NB4 (cell line): ENCODE data around the gene SLC25A31.

ENCODE experiments used
- DNase-seq: peaks from one replicate; pipeline ENCODE4 v3.0.0; 2010; ENCODE audit warnings: low read depth
- H3K4me3 ChIP-seq: one replicate; pipeline ENCODE4 v1.5.1; 2011; ENCODE audit warnings: mild to moderate bottlenecking, low read depth, low read length, moderate library complexity
- MAX ChIP-seq: IDR thresholded peaks from 2 replicates; pipeline ENCODE4 v1.6.1; 2011; ENCODE audit warnings: low read depth, low read length
- MYC ChIP-seq: IDR thresholded peaks from 2 replicates; pipeline ENCODE4 v1.6.1; 2011; ENCODE audit warnings: low read depth, low read length
- POLR2A ChIP-seq: IDR thresholded peaks from 2 replicates; pipeline ENCODE4 v1.6.1; 2011; ENCODE audit warnings: mild to moderate bottlenecking; ENCODE audit not compliant: insufficient read length; ENCODE audit errors: extremely low read depth
- TF ChIP-seq, protein P1 (sequence below): IDR thresholded peaks from one replicate; pipeline ENCODE4 v1.5.1; 2012; ENCODE audit warnings: low read depth, low read length

Gene SLC25A31

DNA sequence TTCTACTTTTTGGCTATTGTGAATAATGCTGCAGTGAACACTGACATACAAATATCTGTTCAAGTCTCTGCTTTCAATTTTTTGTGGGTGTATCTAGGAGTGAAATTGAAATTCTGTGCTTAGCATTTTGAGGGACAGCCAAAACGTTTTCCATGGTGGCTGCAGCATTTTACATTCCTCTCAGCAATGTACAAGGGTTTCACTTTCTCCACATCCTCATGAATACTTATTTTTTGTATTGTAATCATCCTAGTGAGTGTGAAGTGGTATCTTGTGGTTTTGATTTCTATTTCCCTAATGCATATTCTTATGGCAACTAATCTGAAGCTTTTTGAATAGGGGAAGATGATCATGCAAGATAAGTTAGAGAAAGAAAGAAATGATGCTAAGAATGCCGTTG is 92.2 kb downstream of the SLC25A31 start:
- TF ChIP-seq MYC (no peak), MAX (no peak), POLR2A (no peak)
- TF ChIP-seq, protein P1, sequence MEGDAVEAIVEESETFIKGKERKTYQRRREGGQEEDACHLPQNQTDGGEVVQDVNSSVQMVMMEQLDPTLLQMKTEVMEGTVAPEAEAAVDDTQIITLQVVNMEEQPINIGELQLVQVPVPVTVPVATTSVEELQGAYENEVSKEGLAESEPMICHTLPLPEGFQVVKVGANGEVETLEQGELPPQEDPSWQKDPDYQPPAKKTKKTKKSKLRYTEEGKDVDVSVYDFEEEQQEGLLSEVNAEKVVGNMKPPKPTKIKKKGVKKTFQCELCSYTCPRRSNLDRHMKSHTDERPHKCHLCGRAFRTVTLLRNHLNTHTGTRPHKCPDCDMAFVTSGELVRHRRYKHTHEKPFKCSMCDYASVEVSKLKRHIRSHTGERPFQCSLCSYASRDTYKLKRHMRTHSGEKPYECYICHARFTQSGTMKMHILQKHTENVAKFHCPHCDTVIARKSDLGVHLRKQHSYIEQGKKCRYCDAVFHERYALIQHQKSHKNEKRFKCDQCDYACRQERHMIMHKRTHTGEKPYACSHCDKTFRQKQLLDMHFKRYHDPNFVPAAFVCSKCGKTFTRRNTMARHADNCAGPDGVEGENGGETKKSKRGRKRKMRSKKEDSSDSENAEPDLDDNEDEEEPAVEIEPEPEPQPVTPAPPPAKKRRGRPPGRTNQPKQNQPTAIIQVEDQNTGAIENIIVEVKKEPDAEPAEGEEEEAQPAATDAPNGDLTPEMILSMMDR: no peak
- no peak for DNase-seq
- H3K4me3 ChIP-seq: no peak overlapping the region
